ENCODE results near the gene WASHC4. TPM values are rescaled to one million over a fixed set of nuclear protein-coding genes. Genes with fewer than 3 reads are reported as not detected.

The WASHC4 gene
- total and polyA plus RNA-seq, 10 of the 15 experiments (the other 5 are each of a cell fraction or from before 2014, with no cell fraction given) = 16.0 to 50.6 (median 34.0) TPM

DNA sequence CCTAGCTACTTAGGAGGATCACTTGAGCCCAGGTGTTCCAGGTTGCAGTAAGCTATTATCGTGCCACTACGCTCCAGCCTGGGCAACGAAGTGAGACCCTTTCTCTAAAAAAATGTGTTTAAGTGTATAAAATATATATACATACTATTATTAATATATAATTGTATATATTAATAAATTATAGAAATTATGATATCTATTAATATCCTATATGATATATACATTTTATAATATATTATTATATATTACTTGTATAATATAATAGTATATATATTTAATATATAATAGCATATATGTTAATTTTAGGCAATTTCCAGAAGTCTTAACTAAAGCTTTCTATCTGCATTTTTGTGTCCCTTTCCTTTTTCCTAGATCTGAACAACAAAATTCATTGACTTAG lies 35.5 kb upstream of the WASHC4 start:
- TF ChIP-seq POLR2AphosphoS2 (IDR thresholded peaks at IDR 0.05; ENCODE audit: low read depth, low read length) (no peak), SIN3A (IDR thresholded peaks at IDR 0.05; ENCODE audit: low read depth, low read length) (no peak), PML (IDR thresholded peaks at IDR 0.05; ENCODE audit: low read length) (no peak), ZNF687 (IDR thresholded peaks at IDR 0.05) (no peak), ZNF384 (IDR thresholded peaks at IDR 0.05; ENCODE audit: borderline replicate concordance, low read depth, low read length) (no peak), KAT2A (conservative IDR thresholded peaks at IDR 0.05; ENCODE audit: control insufficient read depth, low read depth, low read length) (no peak), CREM (IDR thresholded peaks at IDR 0.05; ENCODE audit: low read depth) (no peak), JUND (IDR thresholded peaks at IDR 0.05; ENCODE audit: low read depth, low read length) (no peak), MEF2B (IDR thresholded peaks at IDR 0.05; ENCODE audit: partially characterized antibody, poor library complexity, severe bottlenecking) (no peak), ZSCAN29 (IDR thresholded peaks at IDR 0.05) (no peak)
- TF ChIP-seq, protein P1, sequence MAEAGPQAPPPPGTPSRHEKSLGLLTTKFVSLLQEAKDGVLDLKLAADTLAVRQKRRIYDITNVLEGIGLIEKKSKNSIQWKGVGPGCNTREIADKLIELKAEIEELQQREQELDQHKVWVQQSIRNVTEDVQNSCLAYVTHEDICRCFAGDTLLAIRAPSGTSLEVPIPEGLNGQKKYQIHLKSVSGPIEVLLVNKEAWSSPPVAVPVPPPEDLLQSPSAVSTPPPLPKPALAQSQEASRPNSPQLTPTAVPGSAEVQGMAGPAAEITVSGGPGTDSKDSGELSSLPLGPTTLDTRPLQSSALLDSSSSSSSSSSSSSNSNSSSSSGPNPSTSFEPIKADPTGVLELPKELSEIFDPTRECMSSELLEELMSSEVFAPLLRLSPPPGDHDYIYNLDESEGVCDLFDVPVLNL (IDR thresholded peaks at IDR 0.05; ENCODE audit: low read depth, low read length) = no peak
- TF ChIP-seq, protein P2, sequence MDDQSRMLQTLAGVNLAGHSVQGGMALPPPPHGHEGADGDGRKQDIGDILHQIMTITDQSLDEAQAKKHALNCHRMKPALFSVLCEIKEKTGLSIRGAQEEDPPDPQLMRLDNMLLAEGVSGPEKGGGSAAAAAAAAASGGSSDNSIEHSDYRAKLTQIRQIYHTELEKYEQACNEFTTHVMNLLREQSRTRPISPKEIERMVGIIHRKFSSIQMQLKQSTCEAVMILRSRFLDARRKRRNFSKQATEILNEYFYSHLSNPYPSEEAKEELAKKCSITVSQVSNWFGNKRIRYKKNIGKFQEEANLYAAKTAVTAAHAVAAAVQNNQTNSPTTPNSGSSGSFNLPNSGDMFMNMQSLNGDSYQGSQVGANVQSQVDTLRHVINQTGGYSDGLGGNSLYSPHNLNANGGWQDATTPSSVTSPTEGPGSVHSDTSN (IDR thresholded peaks at IDR 0.05; ENCODE audit: insufficient replicate concordance, low read depth, low read length) = no peak
- H4K20me1 ChIP-seq (ENCODE audit: control insufficient read depth, insufficient read depth) = no peaks in the 10 kb centered on the region
- intact Hi-C loops (cut with micrococcal nuclease; ENCODE audit: unreplicated experiment) (no loop called here), in situ Hi-C loops (cut with MboI) (no loop called here)
- no peak overlapping the region for H2AFZ ChIP-seq (ENCODE audit: control insufficient read depth, low read depth, low read length)
- POLR2A ChIA-PET = no interaction called here
- ATAC-seq (no peak), DNase-seq (ENCODE audit: low read depth, low spot score) (no peak), FAIRE-seq (no peak)
- no peaks in the 10 kb centered on the region for H3K79me2 ChIP-seq (ENCODE audit: control insufficient read depth, insufficient read depth, low read length)
- no peak overlapping the region for H3K4me3 ChIP-seq
- CTCF ChIA-PET = interaction anchor here (1.4 kb wide), 1 partner anchor 690 kb away, joined by 3 read pairs; no protein-coding TSS in a partner anchor
- H3K9ac ChIP-seq (ENCODE audit: control insufficient read depth, insufficient read depth, low read length) = no peak overlapping the region
- BruUV-seq (replicated peaks) = no TSS peak
- no peaks in the 10 kb centered on the region for H3K4me1 ChIP-seq (ENCODE audit: control insufficient read depth, insufficient read depth, low read length)
- WGBS (ENCODE audit: insufficient coverage, insufficient replicate concordance, low lambda C conversion rate, missing lambda C conversion rate) = 99% methylated on average over 3 of the region's 3 CpGs
- SMC1A ChIA-PET (ENCODE audit: uncharacterized antibody, unreplicated experiment) = interaction anchor here (1.2 to 1.4 kb wide), 2 partner anchors 10 to 124 kb away, joined by 3 read pairs; no protein-coding TSS in a partner anchor
- no peak overlapping the region for H3K27ac ChIP-seq (ENCODE audit: control insufficient read depth, insufficient read depth)
- no peak overlapping the region for H3K4me2 ChIP-seq (ENCODE audit: control insufficient read depth, insufficient read depth)
- RAD21 ChIA-PET (ENCODE audit: unreplicated experiment) = no interaction called here
- H3K36me3 ChIP-seq (ENCODE audit: control insufficient read depth in 2 of 2, insufficient read depth in 2 of 2, low read length in 1 of 2) = no peaks in the 10 kb centered on the region
- H3K27me3 ChIP-seq (replicated peaks in 1 of 2; ENCODE audit: control insufficient read depth in 2 of 2, insufficient read depth in 2 of 2, low read length in 1 of 2) = no peaks in the 10 kb centered on the region
- no peaks in the 10 kb centered on the region for H3K9me3 ChIP-seq (replicated peaks; ENCODE audit: control insufficient read depth, insufficient read depth, low read length)
